ENCODE results near the gene GRID1. TPM values are rescaled to one million over a fixed set of nuclear protein-coding genes. Genes with fewer than 3 reads are reported as not detected.

The GRID1 gene
- total RNA-seq (2011; cell fraction: chromatin; rRNA removed; ENCODE audit: low replicate concordance), result 0.18 TPM in 1 of 2 replicates, not detected in the other
- total RNA-seq (2011; cell fraction: nucleolus; rRNA removed), result 0.13 TPM in 1 of 2 replicates, not detected in the other
- total RNA-seq (2011; cell fraction: nucleoplasm; rRNA removed), result 0.15 TPM in 2 replicates
- total RNA-seq (2014; rRNA removed), result 3.4 and 3.8 TPM in 2 replicates
- 0.51 and 0.80 TPM in 2 replicates for total RNA-seq (2014; rRNA removed; fragmentation: Illumina TruSeq; extraction: Trizol)
- total RNA-seq (2015; rRNA removed; fragmentation: Illumina TruSeq; extraction: Trizol), result 1.8 and 2.5 TPM in 2 replicates
- 7.1 and 7.2 TPM in 2 replicates for total RNA-seq (2021)
- polyA plus RNA-seq (2011; rRNA removed), result 0.01 TPM in 2 replicates
- polyA plus RNA-seq (2011; cell fraction: cytosol; rRNA removed), result not detected in 2 replicates
- 0.03 and 0.09 TPM in 2 replicates for polyA plus RNA-seq (2011; cell fraction: nucleus; rRNA removed)
- polyA plus RNA-seq (2012), result 3.8 and 8.2 TPM in 2 replicates
- polyA plus RNA-seq (2014; fragmentation: Illumina TruSeq; extraction: Trizol), result 1.2 and 4.7 TPM in 2 replicates
- polyA plus RNA-seq (2014; fragmentation: Nextera tagmentation; extraction: Ambion mirVana), result under 1 TPM; 0.35 to 0.55 TPM
- 3.3 and 5.3 TPM in 2 replicates for polyA plus RNA-seq (2014; rRNA removed)
- polyA minus RNA-seq (2011; rRNA and poly(A)+ RNA removed), result 0.03 and 0.11 TPM in 2 replicates
- not detected in 2 replicates for polyA minus RNA-seq (2011; cell fraction: cytosol; rRNA and poly(A)+ RNA removed)
- polyA minus RNA-seq (2011; cell fraction: nucleus; rRNA and poly(A)+ RNA removed), result 0.11 TPM in 1 of 2 replicates, not detected in the other
- percentile 40 among the genes with signal in this experiment for Bru-seq, nascent RNA
- percentile 38 among the genes with signal in this experiment for BruChase-seq, experiment 1, labeled RNA remaining after a 2-hour chase
- BruChase-seq, experiment 2, labeled RNA remaining after a 6-hour chase, result percentile 39 among the genes with signal in this experiment
- long read RNA-seq, experiment 1, partial matches to known transcripts, result 0 of 5 reads
- long read RNA-seq, experiment 1, other reads (novel, unspliced or antisense), result 5 of 5 reads
- long read RNA-seq, experiment 2, partial matches to known transcripts, result 0 of 8 reads
- long read RNA-seq, experiment 2, other reads (novel, unspliced or antisense), result 8 of 8 reads
- long read RNA-seq, experiment 3, partial matches to known transcripts, result 0 of 6 reads
- long read RNA-seq, experiment 3, other reads (novel, unspliced or antisense), result 6 of 6 reads

DNA sequence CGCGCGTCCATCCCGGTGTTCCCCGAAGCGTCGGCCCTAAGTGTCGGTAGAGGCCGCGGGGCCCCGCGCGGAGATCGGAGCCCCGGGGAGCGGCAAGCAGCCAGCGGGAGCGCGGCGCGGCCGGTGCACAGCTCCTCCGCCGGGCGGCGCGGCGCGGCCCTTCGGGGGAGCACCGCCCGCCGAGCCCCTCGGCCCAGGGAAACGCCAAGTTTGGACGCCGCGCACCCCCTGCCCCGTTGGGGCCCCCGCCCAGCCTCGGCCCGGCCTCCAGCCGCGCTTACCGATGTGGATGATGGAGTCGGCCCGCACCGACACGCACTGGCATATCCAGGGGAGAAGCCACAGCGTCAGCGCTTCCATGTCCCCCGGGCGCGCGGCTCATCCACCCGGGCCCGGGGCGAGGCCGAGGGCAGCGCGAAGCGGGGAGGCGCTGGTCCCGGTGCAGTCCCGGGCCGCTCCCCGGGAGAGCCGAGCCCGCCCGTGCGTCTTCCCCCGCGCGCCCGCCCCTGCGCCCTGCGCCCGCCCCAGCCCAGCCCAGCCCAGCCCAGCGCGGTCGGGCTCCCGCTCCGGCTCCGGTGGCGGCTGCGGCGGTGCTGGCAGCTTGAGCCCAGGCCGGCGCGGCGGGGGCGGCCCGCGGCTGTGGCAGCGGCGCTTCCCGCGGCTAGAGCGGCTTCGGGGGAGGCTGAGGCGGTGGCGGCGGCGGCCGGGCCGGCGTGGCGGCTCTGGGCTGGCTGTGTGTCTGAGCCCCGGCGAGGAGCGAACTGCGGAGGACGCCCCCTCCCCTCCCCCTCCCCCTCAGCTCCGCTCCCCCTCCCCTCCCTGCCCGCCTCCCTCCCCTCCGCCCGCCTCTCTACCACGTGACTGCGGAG lies at the start of gene GRID1:
GRID1 (minus strand) TSS at position 763 of the 869 bp plus-strand sequence.
- no peak within 1 kb of the TSS for H3K4me3 ChIP-seq

More for the DNA sequence above, at the start of gene GRID1:
- intact Hi-C loops (cut with micrococcal nuclease) (no loop called here), in situ Hi-C loops (cut with MboI) (no loop called here)
- TF ChIP-seq PRPF4 (IDR thresholded peaks at IDR 0.05; ENCODE audit: insufficient read depth, low read depth, low read length, poor library complexity, severe bottlenecking) (no peak), CBX5 (IDR thresholded peaks at IDR 0.05; ENCODE audit: borderline replicate concordance, low read depth) (no peak), NFATC3 (IDR thresholded peaks at IDR 0.05) (no peak), NEUROD1 (IDR thresholded peaks at IDR 0.05; ENCODE audit: borderline replicate concordance, low read depth, low read length, partially characterized antibody) (no peak), KLF6 (CRISPR knock-in tag; IDR thresholded peaks at IDR 0.05; ENCODE audit: borderline replicate concordance) (no peak), ZNF699 (CRISPR knock-in tag; IDR thresholded peaks at IDR 0.05; ENCODE audit: insufficient replicate concordance) (no peak), SRSF7 (optimal IDR thresholded peaks at IDR 0.05; ENCODE audit: low read depth, low read length) (no peak), MEF2D (tag; conservative IDR thresholded peaks at IDR 0.05; ENCODE audit: low read depth) (no peak), ZNF561 (CRISPR knock-in tag; conservative IDR thresholded peaks at IDR 0.05) (no peak), ARNT (IDR thresholded peaks at IDR 0.05) (no peak), ZNF24 (IDR thresholded peaks at IDR 0.05) (no peak)
- TF ChIP-seq, protein P1, sequence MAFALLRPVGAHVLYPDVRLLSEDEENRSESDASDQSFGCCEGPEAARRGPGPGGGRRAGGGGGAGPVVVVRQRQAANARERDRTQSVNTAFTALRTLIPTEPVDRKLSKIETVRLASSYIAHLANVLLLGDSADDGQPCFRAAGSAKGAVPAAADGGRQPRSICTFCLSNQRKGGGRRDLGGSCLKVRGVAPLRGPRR (CRISPR knock-in tag; IDR thresholded peaks at IDR 0.05), result no peak
- TF ChIP-seq, protein P2, sequence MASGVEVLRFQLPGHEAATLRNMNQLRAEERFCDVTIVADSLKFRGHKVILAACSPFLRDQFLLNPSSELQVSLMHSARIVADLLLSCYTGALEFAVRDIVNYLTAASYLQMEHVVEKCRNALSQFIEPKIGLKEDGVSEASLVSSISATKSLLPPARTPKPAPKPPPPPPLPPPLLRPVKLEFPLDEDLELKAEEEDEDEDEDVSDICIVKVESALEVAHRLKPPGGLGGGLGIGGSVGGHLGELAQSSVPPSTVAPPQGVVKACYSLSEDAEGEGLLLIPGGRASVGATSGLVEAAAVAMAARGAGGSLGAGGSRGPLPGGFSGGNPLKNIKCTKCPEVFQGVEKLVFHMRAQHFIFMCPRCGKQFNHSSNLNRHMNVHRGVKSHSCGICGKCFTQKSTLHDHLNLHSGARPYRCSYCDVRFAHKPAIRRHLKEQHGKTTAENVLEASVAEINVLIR (CRISPR knock-in tag; IDR thresholded peaks at IDR 0.05), result no peak
- TF ChIP-seq, protein P3, sequence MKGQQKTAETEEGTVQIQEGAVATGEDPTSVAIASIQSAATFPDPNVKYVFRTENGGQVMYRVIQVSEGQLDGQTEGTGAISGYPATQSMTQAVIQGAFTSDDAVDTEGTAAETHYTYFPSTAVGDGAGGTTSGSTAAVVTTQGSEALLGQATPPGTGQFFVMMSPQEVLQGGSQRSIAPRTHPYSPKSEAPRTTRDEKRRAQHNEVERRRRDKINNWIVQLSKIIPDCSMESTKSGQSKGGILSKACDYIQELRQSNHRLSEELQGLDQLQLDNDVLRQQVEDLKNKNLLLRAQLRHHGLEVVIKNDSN (CRISPR knock-in tag; IDR thresholded peaks at IDR 0.05), result no peak
- H3K27me3 ChIP-seq (ENCODE audit: control insufficient read depth in 2 of 2, insufficient read depth in 2 of 2, low read length in 2 of 2), result peaks cover 4 to 41% of the 10 kb centered on the region in 2 experiments; a peak in 3 of 5 replicates
- 26% methylated on average over 21 of the region's 119 CpGs for WGBS (ENCODE audit: insufficient coverage, low coverage, missing lambda C conversion rate)
- H3K4me2 ChIP-seq (ENCODE audit: insufficient read depth, low read length), result no peak within 1 kb of the TSS
- DNase-seq (ENCODE audit: extremely low read depth in 1 of 4, low spot score in 3 of 4), result peak in 3 of 4 experiments; percentile 29 to 57 (median 54)
- no peaks in the 10 kb centered on the region for H3K9me3 ChIP-seq (replicated peaks; ENCODE audit: control insufficient read depth, insufficient read depth, low read depth, low read length)
- ChIA-PET POLR2A (no interaction called here), CTCF (ENCODE audit: low intra/inter-chr PET ratio) (no interaction called here)
- ATAC-seq, result no peak
- no peaks in the 10 kb centered on the region for H3K9me1 ChIP-seq (ENCODE audit: control insufficient read depth, insufficient read depth, low read length)
- no peak within 1 kb of the TSS for H3K27ac ChIP-seq (ENCODE audit: extremely low read depth, low read depth, low read length)
- peaks cover 0 to 23% of the 10 kb centered on the region in 2 experiments; a peak in 2 of 5 replicates for H3K4me1 ChIP-seq (replicated peaks in 1 of 2; ENCODE audit: control insufficient read depth in 2 of 2, insufficient read depth in 2 of 2, low read length in 2 of 2)
- BruUV-seq (replicated peaks), result no TSS peak
- H3K36me3 ChIP-seq (ENCODE audit: control insufficient read depth, insufficient read depth, low read length), result no peaks in the 10 kb centered on the region
- no peak within 1 kb of the TSS for H3K9ac ChIP-seq (ENCODE audit: insufficient read depth in 1 of 2, low read depth in 2 of 2, low read length in 2 of 2)
- H3K79me2 ChIP-seq (ENCODE audit: control insufficient read depth, insufficient read depth, low read length), result no peaks in the 10 kb centered on the region
- FAIRE-seq, result no peak
- H4K20me1 ChIP-seq (replicated peaks; ENCODE audit: control insufficient read depth, insufficient read depth, low read length), result no peaks in the 10 kb centered on the region
- H2AFZ ChIP-seq (ENCODE audit: low read depth, low read length), result no peak within 1 kb of the TSS
